GM18511 (cell line): Measurements from ENCODE around the gene MAPK6.
"Not testable (repeated sequence)": the region's sequence is repeated elsewhere in the genome, so short reads cannot be mapped to it uniquely, and the experiment has no call there.

Source experiments
- ATAC-seq: cut with Tn5 transposase; IDR thresholded peaks from one replicate; pipeline ENCODE4 v1.9.1; 2021; ENCODE audit warnings: mild to moderate bottlenecking, moderate library complexity; ENCODE audit not compliant: unreplicated experiment

The MAPK6 gene

DNA sequence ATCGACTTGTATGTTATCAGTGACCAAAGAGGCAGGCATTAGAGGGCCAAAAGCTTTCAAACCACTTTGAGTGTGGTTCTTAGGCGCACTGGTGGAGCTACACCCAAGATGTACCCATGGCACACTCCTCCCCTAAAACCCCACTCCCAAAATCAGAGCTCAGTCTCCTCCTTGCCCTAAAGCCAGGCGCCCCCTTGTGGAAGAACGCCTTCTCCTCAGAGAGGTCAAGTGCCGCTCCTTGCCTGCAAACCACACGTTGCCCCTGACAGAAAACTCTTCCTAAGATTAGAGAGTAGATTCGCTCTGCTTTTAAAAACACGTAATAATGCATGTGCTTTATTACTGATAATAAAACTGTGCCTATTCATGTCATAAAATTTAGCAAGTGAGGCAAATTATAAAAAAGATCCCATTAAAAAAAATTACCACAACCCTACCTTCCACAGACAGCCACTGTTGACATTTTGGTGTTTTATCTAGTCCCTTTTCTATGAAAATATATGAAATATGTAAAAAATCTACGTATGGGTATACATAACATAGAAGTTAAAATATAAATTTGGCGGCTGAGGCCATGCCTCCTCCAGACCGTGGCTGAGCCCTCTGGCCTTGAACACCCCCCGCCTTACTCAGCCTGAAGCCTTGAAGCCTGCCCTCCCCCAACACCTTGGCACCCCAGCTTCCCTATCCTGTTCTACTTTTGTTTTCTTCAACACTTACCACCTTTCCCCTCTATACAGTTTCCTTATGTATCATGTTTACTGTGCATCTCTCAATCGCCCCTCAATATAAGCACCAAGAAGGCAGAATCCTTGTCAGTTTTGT, 60.1 kb downstream of the MAPK6 start:
- no peak for ATAC-seq

DNA sequence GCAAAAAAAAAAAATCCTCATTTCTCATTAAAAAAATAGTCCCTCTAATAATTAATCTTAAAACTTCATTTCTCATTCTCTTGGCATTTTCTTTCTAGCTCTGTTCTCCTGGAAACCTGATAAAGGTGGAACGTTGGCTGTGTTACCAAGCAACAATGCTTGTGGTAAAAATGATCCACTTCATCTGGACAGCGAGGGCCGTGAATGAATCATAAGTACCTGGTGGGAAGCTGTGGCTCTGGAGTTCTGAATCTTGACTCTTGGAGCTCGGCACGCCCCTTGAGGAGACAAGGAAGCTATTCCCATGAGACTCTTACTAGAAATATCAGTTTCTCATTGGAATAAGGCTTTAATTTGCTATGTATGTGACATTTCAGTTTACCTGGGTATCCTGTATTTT, 61.0 kb downstream of the MAPK6 start:
- no peak for ATAC-seq

DNA sequence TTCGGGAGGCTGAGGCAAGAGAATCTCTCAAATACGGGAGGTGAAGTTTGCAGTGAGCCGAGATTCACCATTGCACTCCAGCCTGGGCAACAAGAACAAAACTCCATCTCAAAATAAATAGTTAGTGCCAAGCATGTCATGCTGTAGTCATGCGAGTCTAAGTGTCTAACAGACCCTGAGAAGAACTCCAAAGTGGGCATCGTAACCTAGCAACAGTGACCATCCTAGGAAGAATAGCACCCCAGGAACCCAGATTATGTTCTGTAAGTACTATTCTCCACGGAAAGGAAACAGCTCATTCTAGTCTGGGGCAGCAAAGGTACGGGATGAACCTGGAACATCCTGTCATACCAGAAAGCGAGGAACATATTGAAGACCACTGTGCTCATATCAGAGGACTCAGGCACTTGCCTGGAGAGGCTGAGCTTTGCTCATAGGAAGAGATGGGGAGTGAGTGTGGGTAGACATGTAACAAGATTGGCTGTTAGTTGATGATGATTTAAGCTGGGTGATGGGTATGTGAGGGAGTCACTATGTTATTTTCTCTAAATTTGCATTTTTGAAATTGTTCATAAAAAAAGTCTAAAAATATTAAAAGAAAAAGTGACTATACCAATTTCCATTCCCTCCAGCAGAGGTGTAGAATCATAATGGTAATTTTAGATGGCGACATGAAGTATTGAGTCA, 61.8 kb downstream of the MAPK6 start:
- no peak for ATAC-seq

DNA sequence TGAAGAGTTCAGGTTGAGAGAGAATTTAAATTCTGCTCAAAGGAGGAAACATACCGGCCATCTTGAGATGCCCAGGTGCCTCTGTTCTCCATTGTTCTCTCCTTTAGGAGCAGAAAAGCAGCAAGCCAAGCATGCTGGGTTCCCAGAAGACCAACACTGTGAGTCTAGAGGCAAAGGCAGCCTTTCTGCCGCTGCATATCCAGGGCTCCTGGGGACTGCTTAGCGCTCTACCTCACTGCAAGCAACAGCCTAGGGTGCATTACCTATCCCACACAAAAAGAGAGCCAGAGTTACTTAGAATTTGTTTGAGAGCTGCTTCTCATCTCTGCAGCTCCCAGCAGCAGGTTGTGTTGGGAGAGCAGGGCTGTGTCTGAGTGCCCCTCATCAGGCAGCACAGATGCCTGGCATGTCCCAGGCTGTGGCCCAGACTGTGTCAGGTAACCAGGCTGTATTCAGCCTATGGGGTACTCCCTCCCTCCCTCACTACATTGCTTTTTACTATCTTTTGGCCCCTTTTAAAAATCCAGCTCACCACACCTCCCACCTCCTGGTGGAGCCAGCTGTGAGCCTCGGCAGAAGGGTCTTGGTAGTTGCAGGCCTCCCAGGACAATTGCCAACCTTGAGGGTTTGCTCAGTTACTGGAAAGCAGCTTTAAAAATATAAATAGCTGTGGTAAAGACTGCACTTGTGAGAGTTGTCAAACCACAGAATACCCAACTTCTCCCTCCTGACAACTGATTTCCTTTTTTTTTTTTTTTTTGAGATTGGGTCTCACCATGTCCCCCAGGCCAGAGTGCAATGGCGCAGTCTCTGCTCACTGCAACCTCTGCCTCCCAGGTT, 63.4 kb downstream of the MAPK6 start:
- ATAC-seq, result peak; percentile 85

DNA sequence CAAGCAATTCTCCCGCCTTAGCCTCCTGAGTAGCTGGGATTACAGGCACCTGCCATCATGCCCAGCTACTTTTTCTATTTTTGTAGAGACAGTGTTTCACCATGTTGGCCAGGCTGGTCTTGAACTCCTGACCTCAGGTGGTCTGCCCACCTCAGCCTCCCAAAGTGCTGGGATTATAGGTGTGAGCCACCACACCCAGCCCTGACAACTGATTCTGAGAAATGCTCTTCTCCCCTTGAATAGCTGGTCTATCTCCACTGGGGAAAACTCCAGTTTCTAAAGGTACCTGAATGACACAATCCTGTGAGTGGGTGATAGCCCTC, 64.0 kb downstream of the MAPK6 start:
- ATAC-seq, result peak; percentile 22

DNA sequence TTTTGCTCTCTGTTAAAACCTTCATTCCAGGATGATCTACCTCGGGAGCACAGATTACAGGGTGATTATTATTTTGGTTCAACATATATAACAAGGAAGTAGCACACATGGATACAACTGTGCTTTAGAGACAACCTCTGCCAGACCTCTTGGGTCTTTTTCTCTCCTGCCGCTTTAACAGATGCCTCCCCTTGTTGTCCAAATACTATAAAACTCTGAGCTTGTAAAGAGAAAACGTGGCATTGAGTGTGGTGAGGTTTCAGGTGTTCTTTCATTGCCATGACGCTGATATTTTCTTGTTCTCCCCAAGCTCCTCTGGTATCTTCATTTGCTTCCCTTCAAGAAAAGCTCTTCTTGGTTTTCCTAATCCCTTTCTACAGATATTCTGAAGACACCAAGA, 64.6 kb downstream of the MAPK6 start:
- no peak for ATAC-seq

DNA sequence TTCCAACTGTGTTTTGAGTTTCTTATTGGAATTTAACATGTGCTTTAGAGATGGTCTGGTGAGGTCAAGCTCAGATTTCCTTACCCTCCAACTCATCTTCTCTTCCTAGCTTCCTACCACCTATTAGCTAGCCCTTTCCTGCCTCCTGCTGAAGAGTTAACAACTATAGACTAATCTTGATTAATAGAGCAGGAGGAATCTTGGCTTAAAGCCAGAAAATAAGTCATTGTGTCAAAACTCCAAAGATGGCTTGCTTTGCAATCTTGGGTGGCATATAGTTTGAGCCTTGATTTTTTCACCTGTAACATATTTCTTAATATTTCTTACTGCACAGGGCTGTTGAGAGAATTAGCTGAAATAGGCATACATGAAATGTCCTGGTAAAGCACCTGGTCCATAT, 66.3 kb downstream of the MAPK6 start:
- ATAC-seq, result no peak

DNA sequence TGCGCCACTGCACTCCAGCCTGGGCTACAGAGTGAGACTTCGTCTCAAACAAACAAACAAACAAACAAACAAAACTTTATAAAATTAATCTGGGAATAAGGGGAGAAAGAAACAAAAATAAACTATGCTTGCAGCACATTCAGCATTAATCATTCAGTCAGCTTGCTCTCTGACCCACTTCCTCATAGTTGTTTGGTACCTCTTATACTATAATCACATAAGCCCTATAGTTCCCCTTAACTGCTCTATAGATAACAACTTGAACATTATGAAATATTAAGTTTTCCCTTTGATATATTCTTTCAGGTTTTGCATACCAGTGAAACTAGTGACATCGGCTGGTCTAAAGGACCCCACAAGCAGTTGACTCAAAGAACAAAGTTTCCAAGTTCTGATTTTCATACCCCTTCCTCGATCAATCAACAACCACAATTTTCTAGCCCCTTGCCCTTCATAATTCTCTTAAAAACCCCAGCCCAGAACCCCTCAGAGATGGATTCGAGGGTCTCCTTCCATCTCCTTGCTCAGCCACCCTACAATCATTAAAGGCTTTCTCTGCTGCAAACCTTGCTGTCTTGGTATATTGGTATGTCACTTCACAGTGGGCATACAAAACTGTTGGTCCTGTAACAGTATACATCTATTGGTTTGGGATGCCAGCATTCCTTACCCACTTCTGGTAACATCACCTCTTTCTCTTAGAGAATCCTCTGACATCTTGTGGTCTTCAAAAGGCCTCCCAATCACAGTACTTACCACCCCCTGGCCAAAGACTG, 67.2 kb downstream of the MAPK6 start:
- ATAC-seq, result no peak

DNA sequence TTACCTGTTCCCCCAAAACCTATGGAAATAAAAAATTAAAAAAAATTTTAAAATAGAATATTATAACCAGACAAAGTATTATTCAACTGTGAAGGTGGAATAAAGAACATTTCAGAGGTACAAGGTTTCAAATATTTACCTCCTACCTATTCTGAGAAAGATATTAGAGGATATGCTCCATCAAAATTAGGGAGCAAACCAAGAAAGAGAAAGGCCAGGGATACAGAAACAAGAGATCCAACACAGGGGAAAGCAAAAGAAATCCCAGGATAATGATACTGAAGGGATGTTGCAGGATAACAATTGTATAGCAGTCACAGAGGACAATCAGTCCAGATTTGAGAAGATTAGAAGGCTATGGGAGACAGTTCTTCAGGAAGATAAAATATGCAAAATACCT, 71.2 kb downstream of the MAPK6 start:
- ATAC-seq, result no peak

DNA sequence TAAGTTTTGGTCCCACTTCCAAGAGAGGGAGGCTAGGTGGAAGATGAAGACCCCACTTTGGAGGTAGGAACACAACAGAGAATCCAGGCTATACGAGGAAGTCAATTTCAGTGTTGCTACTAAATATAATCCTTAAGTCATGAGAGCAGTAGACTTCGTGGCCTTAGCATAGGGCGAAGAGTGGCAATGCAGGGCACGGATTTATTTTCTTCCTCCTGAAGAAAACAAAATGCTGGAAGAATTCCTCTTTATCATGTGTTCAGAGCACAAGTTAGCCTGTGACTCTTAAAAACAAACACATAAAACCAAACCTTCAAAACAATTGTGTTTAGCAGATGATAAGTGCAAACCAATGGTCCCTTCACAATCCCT, 74.1 kb downstream of the MAPK6 start:
- no peak for ATAC-seq

DNA sequence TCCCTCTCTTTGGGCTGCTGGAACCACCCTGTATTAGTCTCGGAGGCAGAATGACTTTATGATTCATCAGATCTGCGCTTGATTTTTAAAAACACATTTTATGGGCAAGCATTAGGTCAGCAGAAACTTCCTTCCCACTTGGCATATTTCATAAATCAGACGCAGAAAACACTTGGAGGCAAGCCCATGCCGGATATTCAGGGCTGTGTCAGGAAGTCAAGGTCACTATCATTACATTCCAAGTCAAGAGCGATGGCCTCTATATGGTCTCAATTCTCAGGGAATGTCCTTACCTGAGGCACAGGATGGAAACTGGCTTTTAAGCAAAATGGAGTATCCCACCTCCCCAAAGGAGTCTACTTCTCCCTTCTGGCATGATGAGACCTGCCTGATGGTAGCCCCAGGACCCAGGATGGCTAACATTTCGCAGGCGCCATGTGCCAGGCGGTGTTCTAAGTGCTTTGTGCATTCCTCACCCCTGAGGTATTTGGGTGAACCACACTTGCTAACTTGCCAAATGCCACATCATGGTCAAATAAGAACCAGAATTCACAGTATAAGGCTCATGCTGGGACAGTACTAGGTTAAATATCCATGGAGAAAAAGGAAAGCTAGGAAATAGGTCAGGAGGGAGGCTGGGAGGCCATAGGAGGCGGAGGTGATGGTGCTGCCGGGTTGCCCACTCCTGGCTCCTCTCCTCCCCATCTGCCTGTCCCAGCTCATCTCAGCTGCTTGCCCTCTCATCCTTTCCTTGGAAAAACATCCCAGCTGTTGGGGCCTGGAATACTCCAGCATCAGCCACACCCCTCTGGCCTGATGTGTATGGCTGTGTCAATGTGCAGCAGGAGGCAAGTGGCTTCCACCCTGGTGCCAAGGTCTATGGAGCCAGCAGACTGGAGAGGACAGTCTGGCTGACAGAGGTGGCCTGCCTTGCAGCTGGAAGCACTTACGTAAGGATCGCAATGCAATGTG, 74.8 kb downstream of the MAPK6 start:
- no peak for ATAC-seq

DNA sequence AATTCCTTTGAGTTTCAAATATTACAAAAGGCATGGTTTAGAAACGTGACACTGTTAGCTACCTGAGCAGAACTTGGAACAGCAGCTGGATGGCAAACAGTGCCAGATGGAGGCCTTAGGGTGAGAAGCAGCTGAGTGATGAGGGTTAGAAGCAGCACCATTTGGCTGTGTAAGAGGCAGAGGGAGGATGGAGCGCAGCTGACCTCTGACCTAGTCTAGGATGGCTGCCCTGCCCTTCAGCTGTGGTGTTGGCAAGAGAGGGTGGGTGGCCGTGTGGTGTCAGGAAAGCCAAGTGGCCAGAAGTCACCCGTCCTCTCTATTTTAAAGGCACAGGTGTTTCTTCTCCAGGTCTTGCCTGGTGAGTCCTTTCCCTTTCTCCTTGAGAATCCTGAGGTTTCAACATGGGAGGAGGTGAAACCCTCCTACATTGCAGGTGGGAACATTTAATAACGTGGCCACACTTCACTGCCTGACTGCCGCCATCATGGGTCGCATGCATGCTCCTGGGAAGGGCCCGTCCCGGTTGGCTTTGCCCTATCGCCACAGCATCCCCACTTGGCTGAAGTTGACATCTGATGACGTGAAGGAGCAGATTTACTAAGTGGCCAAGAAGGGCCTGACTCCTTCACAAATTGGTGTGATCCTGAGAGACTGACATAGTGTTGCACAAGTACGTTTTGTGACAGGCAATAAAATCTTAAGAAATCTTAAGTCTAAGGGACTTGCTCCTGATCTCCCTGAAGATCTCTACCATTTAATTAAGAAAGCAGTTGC, 76.0 kb downstream of the MAPK6 start:
- no peak for ATAC-seq

DNA sequence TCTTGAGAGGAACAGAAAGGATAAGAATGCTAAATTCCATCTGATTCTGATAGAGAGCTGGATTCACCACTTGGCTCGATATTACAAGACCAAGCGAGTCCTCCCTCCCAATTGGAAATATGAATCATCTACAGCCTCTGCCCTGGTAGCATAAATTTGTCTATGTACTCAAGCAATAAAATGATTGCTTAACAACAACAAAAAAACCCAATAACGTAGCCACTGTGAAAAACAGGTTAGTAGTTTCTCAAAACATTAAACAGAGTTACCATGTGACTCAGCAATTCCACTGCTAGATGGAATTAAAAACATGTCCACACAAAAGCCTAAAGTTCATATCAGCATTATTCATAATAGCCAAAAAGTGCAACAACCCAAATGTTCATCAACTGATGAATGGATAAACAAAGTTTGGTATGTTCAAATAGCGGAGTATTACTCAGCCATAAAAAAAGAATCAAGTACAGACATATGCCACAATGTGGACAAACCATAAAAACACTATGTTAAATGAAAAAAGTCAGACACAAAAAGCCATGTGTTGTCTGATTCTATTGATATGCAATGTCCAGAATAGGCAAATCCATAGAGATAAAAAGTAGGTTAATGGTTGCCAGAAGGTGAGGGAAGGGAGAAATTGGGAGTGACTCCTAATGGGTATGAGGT, 76.7 kb downstream of the MAPK6 start:
- ATAC-seq, result no peak

DNA sequence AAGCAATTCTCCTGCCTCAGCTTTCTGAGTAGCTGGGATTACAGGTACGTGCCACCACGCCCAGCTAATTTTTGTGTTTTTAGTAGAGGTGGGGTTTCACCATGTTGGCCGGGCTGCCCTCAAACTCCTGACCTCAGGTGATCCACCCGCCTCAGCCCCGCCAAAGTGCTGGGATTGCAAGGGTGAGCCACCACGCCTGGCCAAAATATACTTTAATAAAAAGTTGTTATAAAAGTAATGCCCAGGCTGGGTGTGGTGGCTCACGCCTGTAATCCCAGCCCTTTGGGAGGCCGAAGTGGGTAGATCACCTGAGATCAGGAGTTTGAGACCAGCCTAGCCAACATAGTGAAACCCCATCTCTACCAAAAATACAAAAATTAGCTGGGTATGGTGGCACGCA, 77.5 kb downstream of the MAPK6 start:
- ATAC-seq, result not testable (repeated sequence)

DNA sequence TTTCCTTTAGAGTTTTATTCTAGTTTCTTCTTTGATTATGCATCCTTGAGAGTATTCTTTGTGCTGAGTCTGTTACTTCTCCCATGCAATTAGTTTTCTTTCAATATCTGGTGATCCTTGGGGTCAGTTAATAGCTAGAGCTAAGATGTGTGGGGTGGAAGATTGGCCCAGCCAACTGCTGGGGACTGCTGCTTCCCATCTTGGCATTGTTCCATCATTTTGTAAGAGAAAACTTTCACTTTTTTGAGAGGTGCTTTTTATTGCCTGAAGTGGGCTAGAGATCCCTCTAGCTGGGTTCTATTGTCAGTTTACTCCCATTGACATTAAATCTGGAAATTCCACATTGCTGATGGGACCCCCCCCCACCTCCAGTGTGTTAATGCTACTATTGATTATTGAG, 78.2 kb downstream of the MAPK6 start:
- ATAC-seq, result no peak

DNA sequence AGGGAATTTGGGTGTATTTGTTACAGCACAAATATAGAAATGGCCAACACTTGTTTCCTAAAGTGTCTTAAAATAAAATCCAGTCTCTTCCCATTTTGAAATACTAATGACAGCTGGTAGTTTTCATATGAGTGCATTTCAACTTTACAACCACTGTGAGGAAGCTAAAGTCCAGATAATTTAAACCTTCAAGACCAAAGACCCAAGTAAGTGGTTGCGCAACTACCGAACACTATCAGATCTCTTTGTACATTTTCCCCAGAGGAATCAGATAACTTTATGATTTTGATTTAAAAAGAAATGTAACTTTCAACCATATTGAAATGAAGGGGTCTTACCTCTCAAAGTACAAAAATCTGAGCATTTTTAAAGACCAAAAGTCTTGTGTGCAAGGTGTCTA, 79.3 kb downstream of the MAPK6 start:
- no peak for ATAC-seq

DNA sequence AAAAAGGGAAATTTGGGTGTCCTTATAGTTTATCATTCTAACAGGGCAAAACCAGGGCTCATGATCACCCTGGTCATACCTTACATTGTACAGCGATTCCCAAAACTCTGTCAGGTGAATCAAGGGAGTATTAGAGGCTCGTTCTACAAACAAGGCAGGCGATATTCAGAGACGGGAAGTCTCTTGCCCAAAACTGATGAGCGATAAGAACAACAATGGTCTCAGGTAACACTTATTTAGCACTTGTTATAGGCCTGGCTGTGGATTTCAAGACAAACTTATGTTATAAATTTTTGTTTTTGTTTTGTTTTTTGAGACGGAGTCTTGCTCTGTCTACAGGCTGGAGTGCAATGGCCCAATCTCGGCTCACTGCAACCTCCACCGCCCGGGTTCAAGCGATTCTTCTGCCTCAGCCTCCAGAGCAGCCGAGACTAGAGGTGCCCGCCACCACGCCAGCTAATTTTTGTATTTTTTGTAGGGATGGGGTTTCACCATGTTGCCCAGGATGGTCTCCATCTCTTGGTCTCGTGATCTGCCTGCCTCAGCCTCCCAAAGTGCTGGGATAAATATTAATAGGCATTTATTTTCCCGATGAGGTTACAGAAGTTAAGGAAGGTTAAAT, 80.7 kb downstream of the MAPK6 start:
- ATAC-seq, result no peak

DNA sequence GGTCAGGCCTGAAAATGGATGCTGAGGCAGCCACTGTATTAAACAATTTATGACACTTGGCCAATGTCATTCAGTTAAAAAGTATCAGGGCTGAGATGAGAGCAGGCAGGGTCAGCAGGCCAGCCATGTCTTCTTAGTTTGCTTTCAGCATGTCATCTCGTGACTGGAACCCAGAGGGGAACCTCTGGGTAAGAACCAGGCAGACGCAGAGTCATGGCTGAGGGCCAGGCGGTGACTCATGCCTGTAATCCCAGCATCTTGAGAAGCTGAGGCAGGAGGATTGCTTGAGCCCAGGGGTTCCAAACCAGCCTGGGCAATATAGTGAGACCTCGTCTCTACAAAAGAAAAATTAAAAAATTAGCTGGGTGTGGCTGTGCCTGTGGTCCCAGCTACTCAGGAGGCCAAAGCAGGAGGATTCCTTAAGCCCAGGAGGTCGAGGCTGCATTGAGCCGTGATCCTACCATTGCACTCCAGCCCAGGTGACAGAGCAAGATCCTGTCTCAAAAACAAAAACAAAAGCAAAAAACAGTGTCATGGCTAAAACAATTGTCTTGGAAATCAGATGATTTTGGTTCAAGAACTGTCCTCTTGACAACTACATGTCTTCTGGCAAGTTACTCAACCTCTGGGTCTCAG, 81.9 kb downstream of the MAPK6 start:
- no peak for ATAC-seq
